ENCODE measurements around the gene L3MBTL2.
"Not testable (repeated sequence)": the region's sequence is repeated elsewhere in the genome, so short reads cannot be mapped to it uniquely, and the experiment has no call there.

Gene L3MBTL2

GRCh38 chr22:41240377-41241132 lies 35.4 kb downstream of the L3MBTL2 start, which contains the start of gene CHADL:
TSS of gene CHADL (minus strand) at chr22:41240931. CDS start at chr22:41240881, 50 bp downstream.
- DNase-seq (ENCODE audit: low read depth in 2 of 2, low spot score in 1 of 2), result no peak

- DNase-seq (ENCODE audit: low read depth in 2 of 2, low spot score in 1 of 2), result no peak
Measured at GRCh38 chr22:41241133-41241676, 36.1 kb downstream of the L3MBTL2 start.

GRCh38 chr22:41242396-41243117 lies 37.4 kb downstream of the L3MBTL2 start:
- DNase-seq (ENCODE audit: low read depth in 2 of 2, low spot score in 1 of 2), result no peak

GRCh38 chr22:41243361-41243760 lies 38.2 kb downstream of the L3MBTL2 start:
- no peak for DNase-seq (ENCODE audit: low read depth in 2 of 2, low spot score in 1 of 2)

- no peak for DNase-seq (ENCODE audit: low read depth in 2 of 2, low spot score in 1 of 2)
Measured at GRCh38 chr22:41245917-41246499, 40.9 kb downstream of the L3MBTL2 start.

GRCh38 chr22:41247703-41248102 lies 42.6 kb downstream of the L3MBTL2 start:
- DNase-seq (ENCODE audit: low read depth in 2 of 2, low spot score in 1 of 2), result no peak

DNA sequence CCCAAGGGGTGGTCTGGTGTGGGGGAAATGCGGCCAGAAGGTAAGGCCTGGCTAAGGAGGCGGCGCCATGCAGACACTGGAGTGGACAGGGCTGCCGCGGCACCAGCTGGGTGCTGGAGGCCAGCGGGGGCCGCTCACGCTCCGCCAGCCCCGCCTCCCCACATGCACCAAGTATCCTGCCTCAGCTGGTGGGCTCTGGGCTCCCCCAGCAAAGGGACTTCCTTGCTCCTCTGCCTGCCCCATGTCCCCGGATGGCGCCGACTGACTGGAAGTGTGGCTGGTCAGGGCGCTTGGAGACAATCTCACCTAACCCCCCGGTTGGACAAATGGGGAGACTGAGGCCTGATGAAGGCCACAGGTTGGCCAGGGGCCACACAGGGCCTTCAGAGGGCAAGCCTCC lies 43.2 kb downstream of the L3MBTL2 start:
- DNase-seq (ENCODE audit: low read depth in 2 of 2, low spot score in 1 of 2), result no peak

DNA sequence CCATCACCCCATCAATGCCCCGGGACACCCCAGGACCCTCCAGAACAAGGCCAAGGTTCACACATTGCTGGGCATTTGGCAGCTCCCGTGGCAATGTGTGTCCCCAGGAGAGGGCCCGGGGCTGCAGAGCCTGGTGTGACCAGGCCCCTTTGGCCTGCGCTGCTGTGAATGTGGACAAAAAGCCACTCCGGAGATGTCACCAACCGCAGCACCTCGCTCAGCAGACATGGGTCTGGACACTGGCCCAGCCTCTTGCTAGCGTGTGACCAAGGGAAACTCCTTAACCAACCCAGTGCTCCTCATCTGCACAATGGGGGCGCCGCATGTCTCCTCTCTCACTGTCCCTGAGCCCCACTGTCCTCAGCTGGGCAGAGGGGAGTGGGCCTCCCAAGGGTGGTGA lies 43.6 kb downstream of the L3MBTL2 start:
- DNase-seq (ENCODE audit: low read depth in 2 of 2, low spot score in 1 of 2), result no peak

- DNase-seq (ENCODE audit: low read depth in 2 of 2, low spot score in 1 of 2), result no peak
Measured at GRCh38 chr22:41249442-41249841, 44.3 kb downstream of the L3MBTL2 start.

- DNase-seq (ENCODE audit: low read depth in 2 of 2, low spot score in 1 of 2), result no peak
Measured at GRCh38 chr22:41250127-41250526, 45.0 kb downstream of the L3MBTL2 start.

DNA sequence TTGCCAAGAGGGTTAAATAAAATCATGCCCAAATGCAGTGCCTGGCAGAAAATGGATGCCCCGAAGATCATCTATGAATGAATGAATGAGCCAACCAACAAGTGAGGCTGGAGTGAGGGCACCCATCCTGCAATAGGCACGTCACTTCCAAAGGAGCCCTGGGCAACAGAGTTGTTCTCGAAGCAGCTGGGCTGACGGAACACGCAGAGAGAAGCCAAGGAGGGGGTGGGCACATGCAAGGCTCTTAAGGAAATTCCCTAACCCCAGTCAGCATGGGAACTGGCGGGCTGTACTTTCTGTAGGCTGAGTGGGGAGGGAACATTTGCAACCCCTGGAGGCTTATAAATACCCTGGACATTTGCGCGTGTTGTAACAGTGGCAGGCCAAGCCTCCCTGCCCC lies 47.3 kb downstream of the L3MBTL2 start:
- no peak for DNase-seq (ENCODE audit: low read depth in 2 of 2, low spot score in 1 of 2)

- no peak for DNase-seq (ENCODE audit: low read depth in 2 of 2, low spot score in 1 of 2)
Measured at GRCh38 chr22:41254230-41254629, 49.1 kb downstream of the L3MBTL2 start.

- no peak for DNase-seq (ENCODE audit: low read depth in 2 of 2, low spot score in 1 of 2)
Measured at GRCh38 chr22:41256254-41257253, 51.4 kb downstream of the L3MBTL2 start.

DNA sequence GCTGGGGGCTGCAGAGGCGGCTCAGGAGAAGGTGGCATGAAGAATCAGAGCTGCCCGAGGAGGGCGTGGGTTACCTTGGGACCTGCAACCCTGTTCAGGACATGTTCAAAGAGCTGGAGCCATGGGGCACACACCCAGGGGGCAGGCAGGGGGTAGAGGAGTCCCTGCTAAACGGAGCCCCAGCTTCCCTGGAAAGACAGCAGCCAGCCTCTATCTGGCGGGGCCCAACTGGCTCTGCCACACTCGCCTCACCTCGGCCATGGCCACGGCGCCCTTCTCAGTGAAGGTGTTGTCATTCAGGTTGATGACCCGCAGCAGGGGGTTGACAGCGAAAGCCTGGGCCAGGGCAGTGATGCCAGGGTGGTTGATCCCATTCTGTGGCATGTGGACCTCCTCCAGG lies 52.6 kb downstream of the L3MBTL2 start:
- no peak for DNase-seq (ENCODE audit: low read depth in 2 of 2, low spot score in 1 of 2)

DNA sequence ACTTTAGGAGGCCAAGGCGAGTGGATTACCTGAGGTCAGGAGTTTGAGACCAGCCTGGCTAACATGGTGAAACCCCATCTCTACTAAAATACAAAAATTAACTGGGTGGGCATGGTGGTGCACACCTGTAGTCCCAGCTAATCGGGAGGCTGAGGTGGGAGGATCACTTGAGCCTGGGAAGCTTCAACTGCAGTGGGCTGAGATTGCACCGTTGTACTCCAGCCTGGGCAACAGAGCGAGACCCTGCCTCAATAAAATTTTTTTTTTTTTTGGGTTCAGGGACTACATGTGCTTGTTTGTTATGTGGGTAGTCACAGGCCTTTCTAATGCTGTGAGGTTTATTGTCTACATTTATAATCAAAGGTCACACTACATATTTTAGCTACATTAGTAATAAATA lies 54.6 kb downstream of the L3MBTL2 start:
- not testable (repeated sequence) for DNase-seq (ENCODE audit: low read depth in 2 of 2, low spot score in 1 of 2)

- DNase-seq (ENCODE audit: low read depth in 2 of 2, low spot score in 1 of 2), result no peak
Measured at GRCh38 chr22:41260871-41261270, 55.8 kb downstream of the L3MBTL2 start.

GRCh38 chr22:41261541-41262249 lies 56.6 kb downstream of the L3MBTL2 start:
- DNase-seq (ENCODE audit: low read depth in 2 of 2, low spot score in 1 of 2), result no peak

- no peak for DNase-seq (ENCODE audit: low read depth in 2 of 2, low spot score in 1 of 2)
Measured at GRCh38 chr22:41262250-41262765, 57.2 kb downstream of the L3MBTL2 start.

GRCh38 chr22:41263704-41264103 lies 58.6 kb downstream of the L3MBTL2 start:
- no peak for DNase-seq (ENCODE audit: low read depth in 2 of 2, low spot score in 1 of 2)
